Neural cell (in vitro differentiated cells): Measurements from ENCODE around the gene ZBTB17. TPM values are rescaled to one million over a fixed set of nuclear protein-coding genes. Genes with fewer than 3 reads are reported as not detected.

ENCODE experiments used
- H2AFZ ChIP-seq: fragments of 200-600, 300-800 bp; sonication (generic), shearing (Covaris generic); 2 replicates; pipeline ENCODE4 v1.6.0; 2014; ENCODE audit warnings: low read depth, mild to moderate bottlenecking, antibody characterized with exemption, low read length, moderate library complexity
- H3F3A ChIP-seq: fragments of 200-600 bp; shearing (Covaris generic); 2 replicates; pipeline ENCODE4 v1.6.1; 2016; ENCODE audit warnings: mild to moderate bottlenecking, moderate library complexity, mixed read lengths, antibody characterized with exemption, low read length; ENCODE audit not compliant: insufficient read depth, poor library complexity, severe bottlenecking
- H3K27ac ChIP-seq: fragments of 200-600, 300-800 bp; sonication (generic), shearing (Covaris generic); 2 replicates; pipeline ENCODE4 v1.5.1; 2014; ENCODE audit warnings: mild to moderate bottlenecking, low read length, moderate library complexity
- H3K27me3 ChIP-seq: fragments of 300-800, 200-600 bp; sonication (generic), shearing (Covaris generic); 2 replicates; pipeline ENCODE4 v1.6.0; 2014; ENCODE audit warnings: mild to moderate bottlenecking, low read depth, low read length, moderate library complexity; ENCODE audit not compliant: insufficient read depth
- H3K36me3 ChIP-seq: fragments of 300-800, 200-600 bp; sonication (generic), shearing (Covaris generic); 2 replicates; pipeline ENCODE4 v1.5.1; 2014; ENCODE audit warnings: mild to moderate bottlenecking, antibody characterized with exemption, low read length, moderate library complexity; ENCODE audit not compliant: insufficient read depth
- H3K4me2 ChIP-seq: fragments of 300-800, 200-600 bp; sonication (generic), shearing (Covaris generic); 2 replicates; pipeline ENCODE4 v1.6.0; 2014; ENCODE audit warnings: mild to moderate bottlenecking, low read length
- H3K4me3 ChIP-seq: fragments of 300-800, 200-600 bp; sonication (generic), shearing (Covaris generic); 2 replicates; pipeline ENCODE4 v1.5.1; 2014; ENCODE audit warnings: mild to moderate bottlenecking, low read length, moderate library complexity
- H3K79me2 ChIP-seq: fragments of 200-600 bp; shearing (Covaris generic); replicated peaks from 2 replicates; pipeline ENCODE4 v1.6.0; 2014; ENCODE audit warnings: mild to moderate bottlenecking, low read length, moderate library complexity; ENCODE audit not compliant: insufficient read depth
- H3K9ac ChIP-seq: fragments of 300-800, 200-600 bp; sonication (generic), shearing (Covaris generic); 2 replicates; pipeline ENCODE4 v1.6.1; 2016; ENCODE audit warnings: mild to moderate bottlenecking, low read length, mixed read lengths
- H3K9me2 ChIP-seq: fragments of 200-600 bp; shearing (Covaris generic); 2 replicates; pipeline ENCODE4 v1.6.1; 2016; ENCODE audit warnings: mild to moderate bottlenecking, low read length, mixed read lengths; ENCODE audit not compliant: insufficient read depth
- H3K9me3 ChIP-seq: fragments of 200-600, 300-800 bp; sonication (generic), shearing (Covaris generic); 2 replicates; pipeline ENCODE4 v1.6.1; 2016; ENCODE audit warnings: mild to moderate bottlenecking, mixed run types, low read length, moderate library complexity, mixed read lengths
- H4K20me1 ChIP-seq: fragments of 200-600 bp; shearing (Covaris generic); 2 replicates; pipeline ENCODE4 v1.6.1; 2016; ENCODE audit warnings: mild to moderate bottlenecking, mixed run types; ENCODE audit not compliant: insufficient read depth
- EP300 ChIP-seq: fragments of 450-650 bp; conservative IDR thresholded peaks from 2 replicates; pipeline ENCODE4 v1.6.1; 2014; ENCODE audit warnings: antibody characterized with exemption, mild to moderate bottlenecking, moderate library complexity; ENCODE audit not compliant: poor library complexity, severe bottlenecking
- EZH2 ChIP-seq: fragments of 200-600, 300-800 bp; shearing (Covaris generic), sonication (generic); IDR thresholded peaks from 2 replicates; pipeline ENCODE4 v1.6.1; 2014; ENCODE audit warnings: antibody characterized with exemption, low read length, borderline replicate concordance, mild to moderate bottlenecking; ENCODE audit not compliant: insufficient read depth, poor library complexity, severe bottlenecking
- MXI1 ChIP-seq: fragments of 450-650 bp; conservative IDR thresholded peaks from 2 replicates; pipeline ENCODE4 v1.6.1; 2014; ENCODE audit warnings: antibody characterized with exemption, mild to moderate bottlenecking; ENCODE audit not compliant: poor library complexity, severe bottlenecking
- POLR2AphosphoS5 ChIP-seq: IDR thresholded peaks from 2 replicates; pipeline ENCODE4 v1.6.1; 2012
- RAD21 ChIP-seq: fragments of 450-650 bp; conservative IDR thresholded peaks from 2 replicates; pipeline ENCODE4 v1.6.1; 2014; ENCODE audit warnings: antibody characterized with exemption, mild to moderate bottlenecking, moderate library complexity
- SMC3 ChIP-seq: fragments of 450-650 bp; conservative IDR thresholded peaks from 2 replicates; pipeline ENCODE4 v1.6.1; 2014; ENCODE audit warnings: antibody characterized with exemption, mild to moderate bottlenecking, moderate library complexity; ENCODE audit not compliant: poor library complexity
- TAF1 ChIP-seq: IDR thresholded peaks from 2 replicates; pipeline ENCODE4 v1.6.1; 2012; ENCODE audit warnings: low read depth
- polyA plus RNA-seq: library from polyadenylated mRNA; depleted of rRNA; stranded (reverse); fragments of >200 nt; gene quantifications from 2 replicates; pipeline ENCODE4 v1.2.3, GENCODE V29; 2014
- TF ChIP-seq, protein P1 (sequence below): fragments of 450-650 bp; IDR thresholded peaks from 2 replicates; pipeline ENCODE4 v1.5.1; 2014; ENCODE audit warnings: antibody characterized with exemption, mild to moderate bottlenecking, moderate library complexity; ENCODE audit not compliant: poor library complexity, severe bottlenecking
- TF ChIP-seq, protein P2 (sequence below): IDR thresholded peaks from 2 replicates; pipeline ENCODE4 v1.6.1; 2012; ENCODE audit warnings: borderline replicate concordance

The ZBTB17 gene
- polyA plus RNA-seq, 1 donor from 2014 or later, result 114 TPM

DNA sequence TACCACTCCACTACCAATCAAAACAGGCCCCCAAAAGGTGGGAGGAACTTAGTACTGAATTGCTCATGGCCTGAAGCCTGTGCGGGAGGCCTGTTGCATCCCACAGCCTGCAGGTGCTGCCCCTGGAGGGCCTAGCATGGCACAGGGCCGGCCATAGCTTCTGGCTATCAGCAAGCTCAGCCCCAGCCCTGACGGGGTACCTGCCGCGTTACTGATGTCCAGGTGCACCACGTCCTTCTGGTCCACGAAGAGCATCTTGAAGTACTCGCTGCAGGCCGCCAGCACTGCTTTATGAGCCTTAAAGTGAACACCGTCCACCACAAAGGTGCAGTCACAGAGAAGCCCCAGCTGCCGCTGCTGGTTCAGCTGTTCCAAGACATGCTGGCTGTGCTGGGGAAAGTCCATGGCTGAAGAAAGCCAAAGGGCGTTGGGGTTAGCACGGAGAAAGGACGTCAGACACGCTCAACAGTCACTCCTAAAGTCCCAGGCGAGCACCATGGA lies 27.8 kb downstream of the ZBTB17 start:
- Histone ChIP-seq H3K27me3 (no peaks in the 10 kb centered on the region), H3K4me2 (no peak overlapping the region), H4K20me1 (peaks cover 7% of the 10 kb centered on the region), H3K9ac (no peak overlapping the region), H3K36me3 (peaks cover 4% of the 10 kb centered on the region), H3K9me2 (no peaks in the 10 kb centered on the region), H3F3A (no peaks in the 10 kb centered on the region), H3K79me2 (peaks cover 10% of the 10 kb centered on the region), H3K4me3 (no peak overlapping the region), H3K9me3 (no peaks in the 10 kb centered on the region), H3K27ac (no peak overlapping the region), H2AFZ (no peak overlapping the region)
- TF ChIP-seq SMC3, result no peak
- TF ChIP-seq RAD21, result no peak
- TF ChIP-seq EP300, result no peak
- no peak for TF ChIP-seq TAF1
- TF ChIP-seq MXI1, result no peak
- no peak for TF ChIP-seq EZH2
- TF ChIP-seq, protein P1, sequence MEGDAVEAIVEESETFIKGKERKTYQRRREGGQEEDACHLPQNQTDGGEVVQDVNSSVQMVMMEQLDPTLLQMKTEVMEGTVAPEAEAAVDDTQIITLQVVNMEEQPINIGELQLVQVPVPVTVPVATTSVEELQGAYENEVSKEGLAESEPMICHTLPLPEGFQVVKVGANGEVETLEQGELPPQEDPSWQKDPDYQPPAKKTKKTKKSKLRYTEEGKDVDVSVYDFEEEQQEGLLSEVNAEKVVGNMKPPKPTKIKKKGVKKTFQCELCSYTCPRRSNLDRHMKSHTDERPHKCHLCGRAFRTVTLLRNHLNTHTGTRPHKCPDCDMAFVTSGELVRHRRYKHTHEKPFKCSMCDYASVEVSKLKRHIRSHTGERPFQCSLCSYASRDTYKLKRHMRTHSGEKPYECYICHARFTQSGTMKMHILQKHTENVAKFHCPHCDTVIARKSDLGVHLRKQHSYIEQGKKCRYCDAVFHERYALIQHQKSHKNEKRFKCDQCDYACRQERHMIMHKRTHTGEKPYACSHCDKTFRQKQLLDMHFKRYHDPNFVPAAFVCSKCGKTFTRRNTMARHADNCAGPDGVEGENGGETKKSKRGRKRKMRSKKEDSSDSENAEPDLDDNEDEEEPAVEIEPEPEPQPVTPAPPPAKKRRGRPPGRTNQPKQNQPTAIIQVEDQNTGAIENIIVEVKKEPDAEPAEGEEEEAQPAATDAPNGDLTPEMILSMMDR, result no peak
- TF ChIP-seq, protein P2, sequence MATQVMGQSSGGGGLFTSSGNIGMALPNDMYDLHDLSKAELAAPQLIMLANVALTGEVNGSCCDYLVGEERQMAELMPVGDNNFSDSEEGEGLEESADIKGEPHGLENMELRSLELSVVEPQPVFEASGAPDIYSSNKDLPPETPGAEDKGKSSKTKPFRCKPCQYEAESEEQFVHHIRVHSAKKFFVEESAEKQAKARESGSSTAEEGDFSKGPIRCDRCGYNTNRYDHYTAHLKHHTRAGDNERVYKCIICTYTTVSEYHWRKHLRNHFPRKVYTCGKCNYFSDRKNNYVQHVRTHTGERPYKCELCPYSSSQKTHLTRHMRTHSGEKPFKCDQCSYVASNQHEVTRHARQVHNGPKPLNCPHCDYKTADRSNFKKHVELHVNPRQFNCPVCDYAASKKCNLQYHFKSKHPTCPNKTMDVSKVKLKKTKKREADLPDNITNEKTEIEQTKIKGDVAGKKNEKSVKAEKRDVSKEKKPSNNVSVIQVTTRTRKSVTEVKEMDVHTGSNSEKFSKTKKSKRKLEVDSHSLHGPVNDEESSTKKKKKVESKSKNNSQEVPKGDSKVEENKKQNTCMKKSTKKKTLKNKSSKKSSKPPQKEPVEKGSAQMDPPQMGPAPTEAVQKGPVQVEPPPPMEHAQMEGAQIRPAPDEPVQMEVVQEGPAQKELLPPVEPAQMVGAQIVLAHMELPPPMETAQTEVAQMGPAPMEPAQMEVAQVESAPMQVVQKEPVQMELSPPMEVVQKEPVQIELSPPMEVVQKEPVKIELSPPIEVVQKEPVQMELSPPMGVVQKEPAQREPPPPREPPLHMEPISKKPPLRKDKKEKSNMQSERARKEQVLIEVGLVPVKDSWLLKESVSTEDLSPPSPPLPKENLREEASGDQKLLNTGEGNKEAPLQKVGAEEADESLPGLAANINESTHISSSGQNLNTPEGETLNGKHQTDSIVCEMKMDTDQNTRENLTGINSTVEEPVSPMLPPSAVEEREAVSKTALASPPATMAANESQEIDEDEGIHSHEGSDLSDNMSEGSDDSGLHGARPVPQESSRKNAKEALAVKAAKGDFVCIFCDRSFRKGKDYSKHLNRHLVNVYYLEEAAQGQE, result no peak
- TF ChIP-seq POLR2AphosphoS5, result no peak

DNA sequence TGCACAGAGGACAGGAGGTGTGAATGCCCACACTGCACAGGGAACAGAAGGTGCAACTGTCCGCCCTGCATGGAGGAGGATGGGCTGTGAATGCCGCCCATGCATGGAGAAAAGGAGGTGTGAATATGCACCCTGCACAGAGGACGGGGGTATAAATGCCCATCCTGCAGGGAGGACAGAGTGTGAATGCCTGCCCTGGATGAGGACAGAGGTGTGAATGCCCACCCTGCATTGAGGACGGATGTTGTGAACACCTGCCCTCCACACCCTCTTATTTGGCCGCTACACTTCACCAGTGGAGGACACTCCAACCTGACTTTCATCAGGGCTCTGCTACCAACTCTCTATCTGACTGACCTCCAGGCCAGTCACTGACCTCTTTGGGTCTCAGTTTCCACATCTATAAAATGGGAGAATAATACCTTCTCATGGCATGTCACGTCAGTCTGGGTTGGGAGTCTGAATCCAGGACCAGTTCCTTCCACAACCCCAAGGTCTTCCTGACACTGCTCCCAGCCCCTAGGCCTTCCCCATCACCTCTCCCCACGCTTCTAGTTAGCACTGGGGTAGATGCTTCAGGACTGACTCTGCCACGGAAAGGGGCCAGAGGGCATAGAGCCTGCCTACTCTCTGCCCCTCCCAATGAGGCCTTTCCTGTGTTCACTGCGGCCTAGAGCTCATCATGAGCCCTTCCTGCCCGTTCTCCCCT lies 28.4 kb downstream of the ZBTB17 start:
- Histone ChIP-seq H3K79me2 (peaks cover 10% of the 10 kb centered on the region), H3K9me3 (no peaks in the 10 kb centered on the region), H3K4me3 (no peak overlapping the region), H2AFZ (no peak overlapping the region), H3K9ac (no peak overlapping the region), H3K36me3 (peaks cover 4% of the 10 kb centered on the region), H3K4me2 (no peak overlapping the region), H3K27me3 (no peaks in the 10 kb centered on the region), H3K27ac (no peak overlapping the region), H3F3A (no peaks in the 10 kb centered on the region), H4K20me1 (peaks cover 6% of the 10 kb centered on the region), H3K9me2 (no peaks in the 10 kb centered on the region)
- TF ChIP-seq EZH2, result no peak
- no peak for TF ChIP-seq POLR2AphosphoS5
- TF ChIP-seq EP300, result no peak
- TF ChIP-seq TAF1, result no peak
- TF ChIP-seq, protein P2, result no peak
- no peak for TF ChIP-seq RAD21
- TF ChIP-seq, protein P1, result no peak
- TF ChIP-seq SMC3, result no peak
- TF ChIP-seq MXI1, result no peak
